22Rv1 (cell line): ENCODE data around the gene SLC25A17.

ENCODE experiments used
- CTCF ChIP-seq: fragments of 450-650 bp; IDR thresholded peaks from 2 replicates; pipeline ENCODE4 v1.5.1; 2017; ENCODE audit warnings: mild to moderate bottlenecking
- ZFX ChIP-seq: fragments of 450-650 bp; IDR thresholded peaks from 2 replicates; pipeline ENCODE4 v1.6.1; 2017; ENCODE audit warnings: antibody characterized with exemption, borderline replicate concordance

- TF ChIP-seq CTCF (no peak), ZFX (no peak)
These were observed 15.8 kb downstream of the SLC25A17 start for GRCh38 chr22:40803321-40803720.
